Colonic mucosa (tissue), 4 donors: Measurements from ENCODE around the gene ADH5. TPM values are rescaled to one million over a fixed set of nuclear protein-coding genes. Genes with fewer than 3 reads are reported as not detected.

Experiments
- DNase-seq: peaks from one replicate; pipeline ENCODE4 v3.0.0-alpha.2; 2020
- H3K27ac ChIP-seq: fragments of 200-600 bp; one replicate; pipeline ENCODE4 v1.8.0; 2021
- H3K27me3 ChIP-seq: fragments of 200-600 bp; one replicate; pipeline ENCODE4 v1.8.0; 2021
- H3K36me3 ChIP-seq: fragments of 200-600 bp; one replicate; pipeline ENCODE4 v1.8.0; 2021
- H3K4me1 ChIP-seq: fragments of 200-600 bp; one replicate; pipeline ENCODE4 v1.8.0; 2021; ENCODE audit warnings: mild to moderate bottlenecking
- H3K4me3 ChIP-seq: fragments of 200-600 bp; one replicate; pipeline ENCODE4 v1.8.0; 2021
- H3K9ac ChIP-seq, 2 donors: one replicate each; pipeline ENCODE4 v1.7.0; 2013; ENCODE audit warnings: control low read depth in 2 of 2, low read depth in 2 of 2, low read length in 2 of 2
- H3K9me3 ChIP-seq: fragments of 200-600 bp; one replicate; pipeline ENCODE4 v1.8.0; 2021
- CTCF ChIP-seq: fragments of 200-600 bp; IDR thresholded peaks from one replicate; pipeline ENCODE4 v1.8.0; 2022; ENCODE audit warnings: antibody characterized with exemption, mild to moderate bottlenecking
- intact Hi-C: fragments of 100-400 bp; cut with DNase I; formaldehyde crosslinking; loops from one replicate; pipeline ENCODE4 v1.14.1; 2022
- total RNA-seq, 2 donors: library from RNA; stranded (reverse); fragmentation: NEBNext Ultra II Directional in 1 of 2; extraction: Animal tissue kit (Norgen Biotek cat#: 25700) in 1 of 2; gene quantifications; one replicate each; pipeline ENCODE4 v1.2.1, GENCODE V29; 2021
- donor health status: healthy.
- donor health status: DM: no; HTN: no; CAD: no.
- donor health status: DM: no; HTN: no; CAD: no.

Gene ADH5
- total RNA-seq, result 100 to 1,000 TPM; 165 to 240 TPM

DNA sequence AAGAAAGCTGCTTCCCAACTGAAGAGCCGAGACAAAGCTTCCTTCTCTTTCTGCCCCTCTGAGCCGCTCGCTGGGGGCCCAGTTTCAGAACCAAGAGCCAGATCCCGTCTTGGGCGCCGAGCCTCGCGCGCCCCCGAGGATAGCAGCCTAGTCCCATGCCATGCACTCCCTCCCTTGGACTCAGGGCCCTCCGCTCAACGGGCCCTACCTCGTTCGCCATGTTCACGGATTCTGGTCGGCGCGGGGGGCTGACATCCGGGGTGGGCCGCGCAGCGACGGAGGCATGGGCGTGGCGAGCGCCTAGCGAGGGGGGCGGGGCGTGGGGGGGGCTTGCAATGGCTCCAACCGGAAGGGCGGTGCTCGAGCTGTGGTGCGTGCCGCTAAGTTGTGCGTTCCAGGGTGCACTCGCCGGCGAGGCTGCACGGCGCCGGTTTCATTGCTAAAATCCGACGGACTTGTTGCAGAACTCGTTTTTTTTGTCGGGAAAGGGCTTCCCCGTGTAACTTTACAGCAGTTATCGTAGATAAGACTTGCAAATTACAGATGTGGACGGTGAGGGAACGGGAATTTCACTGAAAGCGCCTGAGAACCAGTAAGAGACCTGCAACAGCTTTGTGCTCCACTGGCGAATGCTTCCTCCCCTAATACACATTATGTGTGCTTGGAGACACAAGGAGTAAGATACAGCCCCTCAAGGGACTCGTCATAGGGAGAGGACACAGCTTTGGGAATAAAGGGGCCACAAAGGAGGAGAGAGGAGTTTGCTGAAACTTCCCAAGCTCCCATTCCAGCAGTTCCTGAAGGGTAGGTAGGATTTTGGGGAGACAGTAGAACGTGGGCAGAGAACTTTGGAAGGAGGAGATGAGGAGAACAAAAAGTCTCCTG lies at the start of gene ADH5:
ADH5 (minus strand) TSS at position 308 of the 885 bp plus-strand sequence; CDS start at position 220, 88 bp downstream.
- DNase-seq, result peak; percentile 90
- Histone ChIP-seq H3K27ac (peak within 1 kb of the TSS; percentile 92), H3K36me3 (peaks cover 6% of the 10 kb centered on the region), H3K9ac (peak within 1 kb of the TSS; percentile 84 to 94), H3K4me3 (peak within 1 kb of the TSS; percentile 49), H3K4me1 (no peaks in the 10 kb centered on the region), H3K27me3 (no peaks in the 10 kb centered on the region), H3K9me3 (no peaks in the 10 kb centered on the region)
- intact Hi-C loops, result no loop called here
- no peak for TF ChIP-seq CTCF

GRCh38 chr4:99136329-99136728 lies 47.7 kb upstream of the ADH5 start:
- Histone ChIP-seq H3K9me3 (no peaks in the 10 kb centered on the region), H3K4me3 (no peak overlapping the region), H3K36me3 (no peaks in the 10 kb centered on the region), H3K27ac (no peak overlapping the region), H3K9ac (no peak overlapping the region), H3K4me1 (no peaks in the 10 kb centered on the region), H3K27me3 (no peaks in the 10 kb centered on the region)
- DNase-seq, result no peak
- TF ChIP-seq CTCF, result no peak
- intact Hi-C loops, result no loop called here

DNA sequence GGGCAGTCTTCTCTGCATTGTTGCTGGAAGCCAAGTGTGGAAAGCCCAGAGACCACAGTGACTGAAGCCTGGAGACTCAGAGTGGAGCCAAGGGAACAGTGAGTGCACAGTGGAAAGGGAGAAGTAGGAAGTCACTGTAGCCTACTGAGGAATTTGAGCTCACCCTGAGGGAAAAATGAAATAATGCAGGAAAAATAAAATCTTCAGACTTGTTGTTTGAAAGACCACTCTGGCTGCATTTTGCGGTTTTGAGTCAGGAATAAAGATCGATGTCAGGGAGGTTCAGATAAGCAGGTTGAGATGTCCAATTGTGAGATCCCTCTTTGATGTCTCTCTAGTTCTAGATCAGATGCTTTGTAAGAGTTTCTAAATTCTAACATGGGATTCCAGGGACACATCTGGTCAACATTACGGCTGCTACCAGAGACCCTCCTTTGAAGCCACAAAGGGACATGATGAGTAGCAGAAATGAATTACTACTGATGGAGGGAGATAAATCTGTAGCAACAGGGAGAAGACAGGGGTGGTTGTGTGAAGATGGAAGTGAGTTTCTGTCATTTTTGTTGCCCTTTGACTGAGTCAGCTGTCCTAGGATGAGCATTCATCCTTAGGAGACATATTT lies 47.1 kb upstream of the ADH5 start:
- intact Hi-C loops, result no loop called here
- Histone ChIP-seq H3K36me3 (no peaks in the 10 kb centered on the region), H3K9ac (no peak overlapping the region)

DNA sequence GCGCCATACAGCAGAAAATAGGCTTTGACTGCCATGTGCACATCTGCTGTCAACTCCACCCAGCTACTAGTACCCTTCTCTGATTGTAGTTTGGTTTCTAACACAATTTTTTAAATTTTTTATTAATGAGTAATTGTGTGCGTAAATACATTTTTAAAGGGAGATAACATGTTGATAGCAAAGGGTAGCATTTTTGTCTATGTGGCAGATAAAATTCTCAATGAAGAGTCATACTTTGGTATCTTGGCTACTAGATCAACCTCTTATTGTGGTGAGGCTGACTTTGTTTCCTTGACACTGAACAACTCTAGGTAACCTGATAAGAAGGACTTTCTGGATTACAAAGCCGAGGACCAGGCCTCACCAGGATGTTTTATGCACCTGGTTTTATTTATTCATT lies 46.0 kb upstream of the ADH5 start:
- intact Hi-C loops, result no loop called here
- TF ChIP-seq CTCF, result no peak
- DNase-seq, result no peak
- no peaks in the 10 kb centered on the region for H3K4me1 ChIP-seq
- H3K36me3 ChIP-seq, result no peaks in the 10 kb centered on the region
- H3K9ac ChIP-seq, result no peak overlapping the region
- no peaks in the 10 kb centered on the region for H3K27me3 ChIP-seq
- H3K9me3 ChIP-seq, result no peaks in the 10 kb centered on the region
- H3K27ac ChIP-seq, result no peak overlapping the region
- H3K4me3 ChIP-seq, result no peak overlapping the region

More for the DNA sequence above, 47.1 kb upstream of the ADH5 start:
- H3K27me3 ChIP-seq, result no peaks in the 10 kb centered on the region
- H3K27ac ChIP-seq, result no peak overlapping the region
- no peaks in the 10 kb centered on the region for H3K4me1 ChIP-seq
- no peak overlapping the region for H3K4me3 ChIP-seq
- H3K9me3 ChIP-seq, result no peaks in the 10 kb centered on the region
- DNase-seq, result no peak
- no peak for TF ChIP-seq CTCF

- no peak for TF ChIP-seq CTCF
Observed at GRCh38 chr4:99131378-99131777, 42.8 kb upstream of the ADH5 start.

More at GRCh38 chr4:99131378-99131777, 42.8 kb upstream of the ADH5 start:
- Histone ChIP-seq H3K36me3 (no peaks in the 10 kb centered on the region), H3K4me1 (no peaks in the 10 kb centered on the region), H3K9ac (no peak overlapping the region), H3K27me3 (no peaks in the 10 kb centered on the region), H3K4me3 (no peak overlapping the region), H3K9me3 (no peaks in the 10 kb centered on the region), H3K27ac (no peak overlapping the region)
- intact Hi-C loops, result no loop called here
- no peak for DNase-seq
